Epithelial cell of prostate (primary cell): ENCODE measurements around the gene NOP14.
"Not testable (repeated sequence)": the region's sequence is repeated elsewhere in the genome, so short reads cannot be mapped to it uniquely, and the experiment has no call there.

Experiments
- DNase-seq: peaks from one replicate; pipeline ENCODE4 v3.0.0-alpha.2; 2011; ENCODE audit warnings: low read depth, low spot score
- H3K27ac ChIP-seq: fragments of 450-650 bp; 2 replicates; pipeline ENCODE4 v1.5.1; 2017; ENCODE audit warnings: mild to moderate bottlenecking

NOP14 gene

GRCh38 chr4:2962614-2963174 lies 512 bp downstream of the NOP14 start:
- no peak for DNase-seq
- peak overlapping the region; percentile 67 for H3K27ac ChIP-seq

- H3K27ac ChIP-seq: peak overlapping the region; percentile 67
- DNase-seq: no peak
Measured at GRCh38 chr4:2961811-2962441, 1.3 kb downstream of the NOP14 start.

GRCh38 chr4:2961421-2961810 lies 1.8 kb downstream of the NOP14 start:
- H3K27ac ChIP-seq: no peak overlapping the region
- DNase-seq: no peak

DNA sequence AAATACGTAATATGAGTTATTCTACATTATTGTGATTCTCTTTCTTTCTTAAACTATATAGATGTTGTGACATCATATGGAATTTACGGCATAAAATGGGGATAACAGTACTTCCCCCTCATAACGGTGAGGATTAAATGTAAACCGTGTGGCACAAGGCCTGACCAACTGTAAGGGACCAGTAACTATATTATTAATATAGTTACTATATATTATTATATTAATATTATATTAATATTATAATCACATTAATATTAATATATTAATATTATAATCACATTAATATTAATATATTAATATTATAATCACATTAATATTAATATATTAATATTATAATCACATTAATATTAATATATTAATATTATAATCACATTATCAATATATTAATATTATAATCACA lies 2.8 kb downstream of the NOP14 start:
- DNase-seq, H3K27ac ChIP-seq: not testable (repeated sequence)

DNA sequence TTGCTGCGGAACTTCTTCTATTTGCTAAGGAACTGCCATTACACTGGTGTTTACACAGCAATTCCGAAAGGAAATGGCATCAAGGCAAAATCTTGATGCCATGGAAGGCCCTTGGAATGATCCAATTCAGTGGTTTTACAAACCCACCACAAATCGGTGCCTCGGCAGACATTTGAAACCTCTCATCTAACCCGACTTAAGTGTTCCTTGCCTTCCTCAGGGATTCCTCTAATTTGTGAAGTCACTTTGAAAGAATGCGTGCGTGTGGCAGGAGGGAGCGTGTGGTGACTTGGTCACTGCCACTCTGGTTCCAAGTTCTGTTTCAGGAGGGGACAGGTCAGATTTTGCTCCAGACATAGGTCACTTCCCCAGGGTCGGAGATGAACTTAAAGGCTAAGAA lies 4.8 kb downstream of the NOP14 start:
- H3K27ac ChIP-seq: no peak overlapping the region
- DNase-seq: no peak

DNA sequence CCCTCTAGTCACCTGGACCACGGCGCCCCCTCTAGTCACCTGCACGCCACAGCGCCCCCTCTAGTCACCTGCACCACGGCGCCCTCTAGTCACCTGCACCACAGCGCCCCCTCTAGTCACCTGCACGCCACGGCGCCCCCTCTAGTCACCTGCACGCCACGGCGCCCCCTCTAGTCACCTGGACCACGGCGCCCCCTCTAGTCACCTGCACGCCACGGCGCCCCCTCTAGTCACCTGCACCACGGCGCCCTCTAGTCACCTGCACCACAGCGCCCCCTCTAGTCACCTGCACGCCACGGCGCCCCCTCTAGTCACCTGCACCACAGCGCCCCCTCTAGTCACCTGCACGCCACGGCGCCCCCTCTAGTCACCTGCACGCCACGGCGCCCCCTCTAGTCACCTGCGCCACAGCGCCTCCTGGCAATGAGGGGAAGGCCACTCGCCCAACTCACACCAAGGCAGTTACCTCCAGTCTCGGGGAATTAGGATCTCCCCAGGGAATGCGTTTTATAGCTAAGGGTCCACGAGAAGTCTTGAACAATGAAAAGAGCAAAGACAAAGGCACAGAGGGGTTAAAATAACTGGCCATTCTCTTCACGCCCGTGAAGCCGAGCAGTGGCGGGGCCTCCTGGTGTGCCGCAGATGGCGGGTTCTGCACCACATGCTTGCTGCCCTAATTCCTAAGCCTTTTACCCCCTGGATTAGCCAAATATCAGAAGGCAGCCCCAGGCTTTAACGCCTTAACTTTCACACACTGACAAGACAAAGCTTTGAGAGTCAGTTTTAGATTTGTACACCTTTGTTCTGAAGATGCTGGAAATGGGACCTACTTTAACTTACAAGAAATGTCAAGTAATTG lies 7.8 kb downstream of the NOP14 start:
- H3K27ac ChIP-seq, DNase-seq: not testable (repeated sequence)

GRCh38 chr4:2954358-2955185 lies 8.6 kb downstream of the NOP14 start:
- no peak overlapping the region for H3K27ac ChIP-seq
- DNase-seq: no peak

DNA sequence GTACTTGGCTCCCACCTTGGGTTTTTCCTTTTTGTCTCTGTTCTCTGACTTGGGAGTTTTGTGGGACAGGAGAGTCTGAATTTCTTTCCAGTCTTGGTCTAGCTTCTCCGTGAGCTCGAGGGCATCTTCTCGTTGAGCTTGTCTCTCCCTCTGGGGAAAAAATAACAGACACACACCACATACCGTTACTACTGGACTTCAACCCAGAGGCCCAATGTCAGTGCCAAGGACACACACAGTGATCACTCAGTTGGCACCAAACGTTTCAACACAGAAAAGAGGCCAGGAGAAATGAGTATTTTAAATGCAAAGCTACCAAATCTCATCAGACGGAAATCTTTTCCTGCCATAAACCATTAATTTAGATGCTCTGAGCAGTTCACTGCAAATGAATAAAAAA lies 9.7 kb downstream of the NOP14 start:
- no peak for DNase-seq
- H3K27ac ChIP-seq: no peak overlapping the region

GRCh38 chr4:2950221-2950989 lies 12.8 kb downstream of the NOP14 start:
- H3K27ac ChIP-seq: no peak overlapping the region
- DNase-seq: no peak

DNA sequence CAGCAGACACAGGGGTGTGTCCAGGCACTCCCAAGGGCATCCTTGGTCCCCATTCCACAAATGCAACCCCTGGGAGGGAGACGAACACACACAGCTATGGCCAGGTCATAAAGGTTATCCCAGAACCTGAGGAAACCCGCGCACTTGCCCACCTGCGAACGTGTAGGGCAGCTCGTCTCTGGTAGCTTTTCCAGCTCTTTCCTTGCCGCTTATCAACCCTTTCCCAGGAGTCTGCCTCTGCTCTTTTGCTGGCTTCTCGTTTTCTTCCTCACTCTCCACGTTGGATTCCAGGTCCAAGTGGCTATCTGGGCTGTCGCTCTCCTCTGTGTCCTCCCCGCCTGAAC lies 13.5 kb downstream of the NOP14 start:
- DNase-seq: no peak
- H3K27ac ChIP-seq: no peak overlapping the region

- DNase-seq: no peak
- H3K27ac ChIP-seq: no peak overlapping the region
Measured at GRCh38 chr4:2948895-2949781, 14.1 kb downstream of the NOP14 start.

- DNase-seq: no peak
- no peak overlapping the region for H3K27ac ChIP-seq
Measured at GRCh38 chr4:2947926-2948325, 15.3 kb downstream of the NOP14 start.

- H3K27ac ChIP-seq: no peak overlapping the region
Measured at GRCh38 chr4:2946812-2947600, 16.2 kb downstream of the NOP14 start.

GRCh38 chr4:2945619-2946604 lies 17.3 kb downstream of the NOP14 start:
- not testable (repeated sequence) for DNase-seq, H3K27ac ChIP-seq

More at GRCh38 chr4:2946812-2947600, 16.2 kb downstream of the NOP14 start:
- DNase-seq: no peak

- no peak overlapping the region for H3K27ac ChIP-seq
- no peak for DNase-seq
Measured at GRCh38 chr4:2944586-2945526, 18.4 kb downstream of the NOP14 start.

DNA sequence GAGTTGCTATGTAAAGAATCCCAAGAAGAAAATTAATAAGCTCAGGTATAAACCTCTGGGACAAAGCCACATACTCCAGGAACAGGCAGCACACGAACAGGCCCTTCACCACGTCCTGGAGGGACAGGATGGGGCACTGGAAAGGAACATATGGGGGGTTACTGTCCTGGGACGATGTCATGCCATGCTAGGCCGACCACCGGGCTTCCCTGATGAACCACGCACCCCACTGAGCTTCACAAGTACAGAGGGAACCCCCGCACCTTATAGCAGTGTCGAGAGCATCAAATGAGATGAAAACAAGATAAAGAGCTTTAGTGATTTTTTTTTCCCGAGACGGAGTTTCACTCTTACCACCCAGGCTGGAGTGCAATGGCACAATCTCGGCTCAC lies 19.1 kb downstream of the NOP14 start:
- no peak for DNase-seq
- H3K27ac ChIP-seq: no peak overlapping the region
